GM19397 (cell line): ENCODE measurements around the gene CCDC63.

ENCODE experiments used
- ATAC-seq: cut with Tn5 transposase; IDR thresholded peaks from one replicate; pipeline ENCODE4 v1.9.1; 2021; ENCODE audit warnings: mild to moderate bottlenecking, moderate library complexity; ENCODE audit not compliant: unreplicated experiment

CCDC63 gene

GRCh38 chr12:110920324-110920910 is 73.6 kb downstream of the CCDC63 start, which contains the start of gene MYL2:
Gene MYL2 (minus strand): TSS chr12:110920579. CDS start chr12:110920529, 50 bp downstream.
- no peak for ATAC-seq

GRCh38 chr12:110921262-110921661 is 74.5 kb downstream of the CCDC63 start:
- ATAC-seq, result no peak

GRCh38 chr12:110922652-110923051 is 75.9 kb downstream of the CCDC63 start:
- ATAC-seq, result no peak

GRCh38 chr12:110923192-110923591 is 76.4 kb downstream of the CCDC63 start:
- no peak for ATAC-seq

- no peak for ATAC-seq
Measured at GRCh38 chr12:110923692-110924334, 77.0 kb downstream of the CCDC63 start.

GRCh38 chr12:110927546-110927945 is 80.8 kb downstream of the CCDC63 start:
- no peak for ATAC-seq

GRCh38 chr12:110928700-110929099 is 81.9 kb downstream of the CCDC63 start:
- no peak for ATAC-seq

- ATAC-seq, result no peak
Measured at GRCh38 chr12:110929818-110930217, 83.0 kb downstream of the CCDC63 start.

- ATAC-seq, result no peak
Measured at GRCh38 chr12:110930348-110931314, 83.8 kb downstream of the CCDC63 start.

- ATAC-seq, result no peak
Measured at GRCh38 chr12:110931315-110931728, 84.5 kb downstream of the CCDC63 start.

- ATAC-seq, result no peak
Measured at GRCh38 chr12:110932046-110932445, 85.3 kb downstream of the CCDC63 start.

GRCh38 chr12:110933326-110933974 is 86.7 kb downstream of the CCDC63 start:
- ATAC-seq, result no peak

GRCh38 chr12:110934093-110934852 is 87.5 kb downstream of the CCDC63 start:
- no peak for ATAC-seq

GRCh38 chr12:110935588-110935987 is 88.8 kb downstream of the CCDC63 start:
- ATAC-seq, result no peak

- ATAC-seq, result no peak
Measured at GRCh38 chr12:110936367-110937103, 89.7 kb downstream of the CCDC63 start.

GRCh38 chr12:110937104-110937641 is 90.4 kb downstream of the CCDC63 start:
- ATAC-seq, result no peak

GRCh38 chr12:110940296-110940695 is 93.5 kb downstream of the CCDC63 start:
- no peak for ATAC-seq

GRCh38 chr12:110940933-110941332 is 94.1 kb downstream of the CCDC63 start:
- ATAC-seq, result no peak

- ATAC-seq, result no peak
Measured at GRCh38 chr12:110941391-110941790, 94.6 kb downstream of the CCDC63 start.
